Mesothelial cell of epicardium (in vitro differentiated cells): Measurements from ENCODE around the gene AUTS2. TPM values are rescaled to one million over a fixed set of nuclear protein-coding genes. Genes with fewer than 3 reads are reported as not detected.

ENCODE experiments used
- DNase-seq, 2 experiments: peaks; one replicate each; pipeline ENCODE4 v3.0.0; 2021; ENCODE audit warnings: low spot score in 2 of 2; ENCODE audit not compliant: unreplicated experiment in 2 of 2
- H3K27ac Mint-ChIP-seq: 2 replicates; pipeline ENCODE4 v1.8.0; 2021; ENCODE audit warnings: mixed read lengths
- H3K27me3 Mint-ChIP-seq: 2 replicates; pipeline ENCODE4 v1.8.0; 2021; ENCODE audit warnings: low read depth, mixed read lengths
- H3K36me3 Mint-ChIP-seq: 2 replicates; pipeline ENCODE4 v1.8.0; 2021; ENCODE audit warnings: mixed read lengths
- H3K4me1 Mint-ChIP-seq: 2 replicates; pipeline ENCODE4 v1.8.0; 2021; ENCODE audit warnings: mixed read lengths
- H3K4me3 Mint-ChIP-seq: 2 replicates; pipeline ENCODE4 v1.8.0; 2021; ENCODE audit warnings: mild to moderate bottlenecking, moderate library complexity, mixed read lengths
- H3K9me3 Mint-ChIP-seq: 2 replicates; pipeline ENCODE4 v1.8.0; 2021; ENCODE audit warnings: mixed read lengths
- CTCF ChIP-seq: fragments of 200-600 bp; sonication (generic); IDR thresholded peaks from one replicate; pipeline ENCODE4 v1.5.0; 2021; ENCODE audit warnings: antibody characterized with exemption; ENCODE audit not compliant: unreplicated experiment
- total RNA-seq: library from RNA; stranded (reverse); gene quantifications from 3 replicates; pipeline ENCODE4 v1.2.1, GENCODE V29; 2021

The AUTS2 gene
- total RNA-seq, 1 donor from 2014 or later = 135 TPM

DNA sequence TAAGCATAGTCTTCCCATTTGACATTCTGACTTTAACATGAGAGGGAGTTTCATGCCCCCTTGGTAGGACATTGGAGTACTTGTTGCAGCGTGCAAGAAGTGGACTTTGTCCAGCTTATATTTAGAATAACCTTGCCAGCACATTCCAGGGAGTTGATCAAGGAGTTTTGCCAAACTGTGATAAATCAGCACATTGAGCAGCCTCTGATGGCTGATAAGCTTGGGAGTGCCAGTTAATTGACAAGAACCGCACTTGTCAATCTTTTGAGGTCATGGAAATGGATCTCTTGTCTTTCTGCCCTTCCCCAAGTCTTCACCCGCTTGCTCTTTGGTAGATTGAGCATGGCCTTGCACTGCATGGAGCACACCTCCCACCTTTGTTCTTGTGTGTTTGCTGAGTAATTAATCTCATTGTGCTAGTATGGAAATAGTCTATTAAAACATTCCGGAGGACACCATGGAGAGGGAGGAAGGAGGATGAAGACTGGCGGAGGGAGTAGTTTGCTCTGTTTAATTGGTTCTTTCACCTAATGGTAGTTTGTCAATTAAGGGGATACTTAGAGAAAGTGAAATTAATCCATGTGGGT is 865.2 kb downstream of the AUTS2 start:
- H3K4me1 Mint-ChIP-seq = peaks cover 22% of the 10 kb centered on the region

DNA sequence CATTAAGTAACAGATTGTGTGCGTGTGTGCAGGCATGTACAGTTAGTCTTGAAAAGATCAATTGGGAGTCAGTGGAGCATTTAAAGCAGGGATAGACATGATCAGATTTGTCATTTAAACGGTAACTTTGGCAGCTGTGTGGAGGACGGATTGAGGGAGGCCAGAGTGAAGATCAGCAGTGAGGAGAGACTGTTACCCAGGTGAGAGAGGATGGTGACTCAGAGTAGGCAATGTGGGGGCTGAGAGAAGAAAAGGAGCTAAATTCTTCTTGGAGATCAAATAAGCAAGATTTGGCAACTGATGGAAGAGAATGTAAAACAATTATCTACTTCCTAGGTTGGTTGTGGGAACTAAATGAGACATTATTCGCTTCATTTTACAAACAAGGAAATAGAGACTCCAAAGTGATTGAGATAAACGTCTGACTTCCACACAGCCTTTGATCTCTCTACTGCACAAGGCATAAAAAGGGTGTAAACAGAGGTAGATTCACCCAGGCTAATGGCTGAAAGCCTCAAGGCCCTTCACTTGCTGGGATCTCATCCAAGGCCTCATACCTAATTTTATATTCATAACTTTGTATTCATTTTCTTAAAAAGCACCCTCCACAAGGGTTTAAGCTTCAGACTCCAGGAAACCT is 868.6 kb downstream of the AUTS2 start:
- peaks cover 3% of the 10 kb centered on the region for H3K4me1 Mint-ChIP-seq
- no peak overlapping the region for H3K4me3 Mint-ChIP-seq
- no peaks in the 10 kb centered on the region for H3K27me3 Mint-ChIP-seq
- TF ChIP-seq CTCF = no peak
- DNase-seq = no peak
- no peaks in the 10 kb centered on the region for H3K36me3 Mint-ChIP-seq
- no peaks in the 10 kb centered on the region for H3K9me3 Mint-ChIP-seq
- no peak overlapping the region for H3K27ac Mint-ChIP-seq

More for the DNA sequence above, 865.2 kb downstream of the AUTS2 start:
- no peak for TF ChIP-seq CTCF
- H3K27me3 Mint-ChIP-seq = no peaks in the 10 kb centered on the region
- no peak overlapping the region for H3K4me3 Mint-ChIP-seq
- H3K27ac Mint-ChIP-seq = no peak overlapping the region
- no peaks in the 10 kb centered on the region for H3K36me3 Mint-ChIP-seq
- no peaks in the 10 kb centered on the region for H3K9me3 Mint-ChIP-seq
- no peak for DNase-seq

DNA sequence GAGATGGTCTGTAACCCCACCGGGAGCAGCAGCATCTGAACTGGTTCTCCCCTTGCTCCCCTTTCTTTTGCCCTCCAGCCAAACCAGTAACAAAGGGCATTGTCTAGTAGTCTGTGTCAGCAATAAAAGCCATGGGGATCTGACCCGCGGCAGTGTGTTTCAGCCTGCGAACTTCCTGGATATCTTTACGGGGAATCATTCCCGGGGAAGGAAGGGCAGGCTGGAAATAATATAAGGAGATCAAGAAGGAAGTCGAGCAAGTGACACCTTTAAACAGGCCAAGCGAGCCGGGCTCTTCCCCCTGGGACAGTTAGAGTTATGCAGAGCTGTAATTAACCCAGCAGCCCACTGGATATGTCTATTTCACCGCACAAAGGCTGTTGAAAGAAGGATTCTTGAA is 872.5 kb downstream of the AUTS2 start:
- no peak overlapping the region for H3K27ac Mint-ChIP-seq
- peaks cover 17% of the 10 kb centered on the region for H3K4me1 Mint-ChIP-seq
- no peak overlapping the region for H3K4me3 Mint-ChIP-seq
- H3K36me3 Mint-ChIP-seq = no peaks in the 10 kb centered on the region
- no peaks in the 10 kb centered on the region for H3K9me3 Mint-ChIP-seq
- DNase-seq = no peak
- H3K27me3 Mint-ChIP-seq = no peaks in the 10 kb centered on the region
- no peak for TF ChIP-seq CTCF

DNA sequence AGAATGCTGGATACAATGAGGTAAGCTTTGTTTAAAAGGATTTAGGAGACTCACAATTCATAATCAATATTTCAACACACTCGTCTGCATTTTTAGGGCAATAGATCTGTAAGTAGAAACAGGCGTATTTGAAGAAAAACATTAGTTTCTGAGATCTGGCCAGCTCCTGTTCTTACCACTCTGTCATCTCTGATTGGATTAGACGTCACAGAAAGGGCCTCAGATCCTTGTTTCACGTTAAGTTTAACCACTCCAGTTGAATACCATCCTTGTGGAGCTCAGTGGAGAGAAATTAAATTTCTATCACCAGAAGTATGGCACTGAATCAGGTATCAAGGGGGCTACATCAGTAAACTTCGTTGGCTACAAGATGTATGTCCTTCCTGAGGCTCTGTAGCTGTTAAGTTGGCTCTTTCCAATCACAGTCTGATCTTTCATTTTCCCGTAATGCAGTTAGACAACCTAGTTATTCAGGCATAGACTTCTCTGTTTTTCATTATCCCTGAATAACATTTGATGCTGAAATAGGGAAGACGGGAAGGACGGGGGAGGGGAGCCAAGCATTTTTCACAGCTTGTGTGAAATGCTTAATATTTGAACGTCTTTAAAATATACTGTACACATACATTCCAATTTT is 874.4 kb downstream of the AUTS2 start:
- H3K27me3 Mint-ChIP-seq = no peaks in the 10 kb centered on the region
- no peaks in the 10 kb centered on the region for H3K36me3 Mint-ChIP-seq
- H3K4me1 Mint-ChIP-seq = peaks cover 21% of the 10 kb centered on the region
- H3K27ac Mint-ChIP-seq = peak overlapping the region; percentile 72
- DNase-seq = no peak
- no peak for TF ChIP-seq CTCF
- no peak overlapping the region for H3K4me3 Mint-ChIP-seq
- H3K9me3 Mint-ChIP-seq = no peaks in the 10 kb centered on the region

DNA sequence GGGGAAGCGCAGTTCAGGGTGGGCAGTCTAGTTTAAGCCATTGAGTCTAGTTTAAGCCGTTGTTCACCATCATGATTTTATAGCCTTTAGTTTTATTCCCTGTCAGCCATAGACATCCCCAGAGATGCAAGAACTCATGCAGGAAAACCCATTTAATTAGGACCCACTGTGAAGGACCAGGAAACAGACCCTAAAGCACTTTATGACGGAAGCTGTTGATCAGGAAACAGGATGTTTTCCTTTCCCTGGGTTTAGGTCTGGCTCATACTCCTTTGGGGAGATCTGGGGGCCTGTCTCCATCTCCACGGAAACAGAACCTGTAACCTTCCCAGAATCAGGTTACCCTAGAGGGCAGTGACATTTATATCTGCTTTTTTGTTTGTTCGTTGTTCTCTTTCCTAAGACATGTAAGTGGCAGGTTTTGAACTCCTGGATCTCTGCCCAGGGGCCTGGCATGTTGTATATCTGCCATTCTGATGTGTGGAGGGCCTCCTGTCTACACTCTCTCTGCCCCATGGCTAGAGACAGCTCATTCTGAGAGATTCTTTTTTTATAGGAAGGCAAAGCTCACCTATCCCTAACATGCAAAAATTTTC is 876.5 kb downstream of the AUTS2 start:
- no peak for TF ChIP-seq CTCF
- Mint-ChIP-seq H3K4me3 (no peak overlapping the region), H3K27me3 (no peaks in the 10 kb centered on the region), H3K27ac (no peak overlapping the region), H3K36me3 (no peaks in the 10 kb centered on the region), H3K9me3 (no peaks in the 10 kb centered on the region), H3K4me1 (peaks cover 21% of the 10 kb centered on the region)
- no peak for DNase-seq
